HepG2 (cell line): ENCODE results near the gene POLDIP3. TPM values are rescaled to one million over a fixed set of nuclear protein-coding genes. Genes with fewer than 3 reads are reported as not detected.

Experiments used
- AHR ChIP-seq: IDR thresholded peaks from 2 replicates; pipeline ENCODE4 v1.6.1; 2018; ENCODE audit warnings: missing genetic modification reagents, missing compliant biosample characterization
- ATAD3A ChIP-seq: sonication (generic); formaldehyde crosslinking; IDR thresholded peaks from 2 replicates; pipeline ENCODE4 v1.4.0; 2020; ENCODE audit warnings: missing genetic modification reagents
- HDAC1 ChIP-seq: sonication (generic); formaldehyde crosslinking; IDR thresholded peaks from 2 replicates; pipeline ENCODE4 v1.5.1; 2020; ENCODE audit warnings: mild to moderate bottlenecking, missing genetic modification reagents
- KLF13 ChIP-seq: sonication (generic); formaldehyde crosslinking; IDR thresholded peaks from 2 replicates; pipeline ENCODE4 v1.4.0; 2020; ENCODE audit warnings: mild to moderate bottlenecking, missing genetic modification reagents
- MED8 ChIP-seq: sonication (generic); formaldehyde crosslinking; IDR thresholded peaks from 2 replicates; pipeline ENCODE4 v1.8.1; 2023; ENCODE audit warnings: mild to moderate bottlenecking, missing genetic modification reagents; ENCODE audit not compliant: insufficient replicate concordance
- NFIC ChIP-seq: IDR thresholded peaks from 2 replicates; pipeline ENCODE4 v1.6.1; 2012; ENCODE audit warnings: mild to moderate bottlenecking, low read length, inconsistent platforms
- NR2C2 ChIP-seq: sonication (generic); formaldehyde crosslinking; IDR thresholded peaks from 2 replicates; pipeline ENCODE4 v1.4.0; 2020; ENCODE audit warnings: missing genetic modification reagents, mild to moderate bottlenecking, moderate library complexity, borderline replicate concordance
- ONECUT2 ChIP-seq: sonication (generic); formaldehyde crosslinking; IDR thresholded peaks from 2 replicates; pipeline ENCODE4 v1.4.0; 2020; ENCODE audit warnings: missing genetic modification reagents
- RAD51 ChIP-seq: fragments of 450-650 bp; IDR thresholded peaks from 2 replicates; pipeline ENCODE4 v1.6.1; 2016; ENCODE audit warnings: borderline replicate concordance
- RBM22 ChIP-seq: fragments of 200-400 bp; formaldehyde crosslinking; optimal IDR thresholded peaks from 2 replicates; pipeline ENCODE3; 2017; ENCODE audit warnings: mild to moderate bottlenecking, low read length, moderate library complexity
- SAFB2 ChIP-seq: sonication (generic); formaldehyde crosslinking; IDR thresholded peaks from 2 replicates; pipeline ENCODE4 v1.5.1; 2020; ENCODE audit warnings: missing genetic modification reagents, low read depth, mild to moderate bottlenecking, borderline replicate concordance
- SIX1 ChIP-seq: sonication (generic); formaldehyde crosslinking; IDR thresholded peaks from 2 replicates; pipeline ENCODE4 v1.4.0; 2020; ENCODE audit warnings: missing genetic modification reagents, borderline replicate concordance
- SOX6 ChIP-seq, 2 experiments: fragments of 450-650 bp in 1 of 2; sonication (generic) in 1 of 2; formaldehyde crosslinking in 1 of 2; IDR thresholded peaks; 2 replicates each; pipeline versions ENCODE4 v1.4.0 to v1.6.1; 2017 to 2020; ENCODE audit warnings: antibody characterized with exemption in 1 of 2, mild to moderate bottlenecking in 1 of 2, missing genetic modification reagents in 1 of 2
- STAG1 ChIP-seq: sonication (generic); formaldehyde crosslinking; IDR thresholded peaks from 2 replicates; pipeline ENCODE4 v1.4.0; 2020; ENCODE audit warnings: missing genetic modification reagents
- TAF15 ChIP-seq: fragments of 200-400 bp; formaldehyde crosslinking; IDR thresholded peaks from one replicate; pipeline ENCODE4 v1.6.1; 2018; ENCODE audit warnings: mild to moderate bottlenecking, low read depth, low read length; ENCODE audit not compliant: poor library complexity, severe bottlenecking
- TRIM24 ChIP-seq: sonication (generic); formaldehyde crosslinking; IDR thresholded peaks from 2 replicates; pipeline ENCODE4 v1.8.0; 2022; ENCODE audit warnings: mild to moderate bottlenecking, missing genetic modification reagents
- XBP1 ChIP-seq: sonication (generic); formaldehyde crosslinking; IDR thresholded peaks from 2 replicates; pipeline ENCODE4 v1.5.0; 2020; ENCODE audit warnings: missing genetic modification reagents
- ZBTB8A ChIP-seq: sonication (generic); formaldehyde crosslinking; IDR thresholded peaks from 2 replicates; pipeline ENCODE4 v1.4.0; 2020; ENCODE audit warnings: mild to moderate bottlenecking, low read depth, missing genetic modification reagents, borderline replicate concordance
- ZFP36 ChIP-seq: fragments of 150-350 bp; IDR thresholded peaks from 2 replicates; pipeline ENCODE4 v1.6.1; 2018; ENCODE audit warnings: borderline replicate concordance, low read length, low read depth; ENCODE audit not compliant: partially characterized antibody
- ZMYM3 ChIP-seq: sonication (generic); formaldehyde crosslinking; IDR thresholded peaks from 2 replicates; pipeline ENCODE4 v1.5.1; 2020; ENCODE audit warnings: mild to moderate bottlenecking, missing genetic modification reagents
- ZNF17 ChIP-seq: sonication (generic); formaldehyde crosslinking; IDR thresholded peaks from 2 replicates; pipeline ENCODE4 v1.5.0; 2020; ENCODE audit warnings: mild to moderate bottlenecking, missing genetic modification reagents
- ZNF232 ChIP-seq: sonication (generic); formaldehyde crosslinking; IDR thresholded peaks from 2 replicates; pipeline ENCODE4 v1.4.0; 2020; ENCODE audit warnings: missing genetic modification reagents, borderline replicate concordance
- ZNF24 ChIP-seq: fragments of 450-650 bp; IDR thresholded peaks from 2 replicates; pipeline ENCODE4 v1.6.1; 2017; ENCODE audit warnings: antibody characterized with exemption, mild to moderate bottlenecking
- ZNF354B ChIP-seq: sonication (generic); formaldehyde crosslinking; IDR thresholded peaks from 2 replicates; pipeline ENCODE4 v1.8.0; 2022; ENCODE audit warnings: mild to moderate bottlenecking, missing genetic modification reagents
- ZNF451 ChIP-seq: sonication (generic); formaldehyde crosslinking; IDR thresholded peaks from 2 replicates; pipeline ENCODE4 v1.5.0; 2020; ENCODE audit warnings: mild to moderate bottlenecking, missing genetic modification reagents
- ZNF605 ChIP-seq: sonication (generic); formaldehyde crosslinking; IDR thresholded peaks from 2 replicates; pipeline ENCODE4 v1.8.0; 2022; ENCODE audit warnings: mild to moderate bottlenecking, missing genetic modification reagents
- ZSCAN9 ChIP-seq: IDR thresholded peaks from 2 replicates; pipeline ENCODE4 v1.6.1; 2016; ENCODE audit warnings: borderline replicate concordance
- polyA plus RNA-seq, 8 experiments: library from polyadenylated mRNA; depleted of rRNA in 3 of 8; stranded (reverse) in 7 of 8; unstranded in 1 of 8; fragments of >200 nt; fragmentation: Illumina TruSeq in 4 of 8; extraction: Trizol in 4 of 8; gene quantifications; 2 replicates each; pipeline versions ENCODE4 v1.2.1 to v1.2.3, GENCODE V29; 2011 to 2016; ENCODE audit warnings: low read depth in 4 of 8, missing spikeins in 1 of 8, mixed read lengths in 1 of 8; ENCODE audit not compliant: insufficient read depth in 1 of 8
- total RNA-seq, 5 experiments: library from RNA; depleted of rRNA; stranded (reverse); fragments of >200 nt; fragmentation: Illumina TruSeq; extraction: Trizol; gene quantifications; 2 replicates each; pipeline ENCODE4 v1.2.3, GENCODE V29; 2016; ENCODE audit warnings: low read depth in 1 of 5
- TF ChIP-seq, protein P1 (sequence below): sonication (generic); formaldehyde crosslinking; IDR thresholded peaks from 2 replicates; pipeline ENCODE4 v1.5.0; 2020; ENCODE audit warnings: missing genetic modification reagents
- TF ChIP-seq, protein P2 (sequence below): sonication (generic); formaldehyde crosslinking; IDR thresholded peaks from 2 replicates; pipeline ENCODE4 v1.4.0; 2020; ENCODE audit warnings: mild to moderate bottlenecking, missing genetic modification reagents

POLDIP3 gene
- total and polyA plus RNA-seq, 2 of the 13 experiments (the other 11 are each of a cell fraction or from before 2014, with no cell fraction given), result 45.8 to 47.4 TPM

DNA sequence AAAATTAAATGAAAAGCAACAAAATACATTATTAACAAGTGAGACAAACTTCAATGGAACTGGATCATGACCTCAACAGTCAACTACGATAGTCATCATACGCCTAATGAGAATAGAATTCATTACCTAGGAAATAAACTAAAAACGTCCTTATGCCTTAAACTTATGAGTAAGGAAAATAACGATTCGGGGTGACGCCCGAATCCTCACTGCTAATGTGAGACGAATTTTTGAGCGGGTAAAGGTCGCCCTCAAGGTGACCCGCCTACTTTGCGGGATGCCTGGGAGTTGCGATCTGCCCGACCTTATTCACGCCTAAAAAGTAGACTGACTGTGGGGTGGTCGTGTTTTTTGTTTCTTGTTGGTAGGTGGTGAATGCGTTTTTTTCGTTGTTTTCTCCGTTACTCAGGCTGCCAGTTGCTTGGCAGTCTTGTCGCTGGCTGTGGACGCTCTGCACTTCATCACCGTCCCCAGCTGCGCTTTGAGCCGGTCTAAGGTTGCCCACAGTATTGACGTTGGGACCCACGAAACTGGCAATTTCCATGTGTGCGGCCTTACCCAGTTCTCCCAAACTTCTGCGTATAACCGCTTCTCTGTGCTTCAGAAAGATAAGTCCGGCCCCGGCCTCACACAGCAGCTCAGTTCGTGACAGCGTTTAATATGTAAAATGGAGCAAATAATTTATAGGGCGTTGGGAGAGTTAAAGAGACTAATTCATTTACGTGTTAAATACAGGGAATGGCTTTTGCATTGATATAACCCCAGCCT lies 593 bp upstream of the POLDIP3 start (continued):
- TF ChIP-seq ZNF354B (CRISPR knock-in tag), result peak; percentile 93; the same call in 1 of the 2 replicates
- TF ChIP-seq, protein P1, sequence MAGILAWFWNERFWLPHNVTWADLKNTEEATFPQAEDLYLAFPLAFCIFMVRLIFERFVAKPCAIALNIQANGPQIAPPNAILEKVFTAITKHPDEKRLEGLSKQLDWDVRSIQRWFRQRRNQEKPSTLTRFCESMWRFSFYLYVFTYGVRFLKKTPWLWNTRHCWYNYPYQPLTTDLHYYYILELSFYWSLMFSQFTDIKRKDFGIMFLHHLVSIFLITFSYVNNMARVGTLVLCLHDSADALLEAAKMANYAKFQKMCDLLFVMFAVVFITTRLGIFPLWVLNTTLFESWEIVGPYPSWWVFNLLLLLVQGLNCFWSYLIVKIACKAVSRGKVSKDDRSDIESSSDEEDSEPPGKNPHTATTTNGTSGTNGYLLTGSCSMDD, result no peak
- peak; percentile 68; the same call in 1 of the 2 replicates for TF ChIP-seq SIX1 (CRISPR knock-in tag)
- peak; percentile 72; the same call in 1 of the 2 replicates for TF ChIP-seq AHR (CRISPR knock-in tag)
- TF ChIP-seq, protein P2, sequence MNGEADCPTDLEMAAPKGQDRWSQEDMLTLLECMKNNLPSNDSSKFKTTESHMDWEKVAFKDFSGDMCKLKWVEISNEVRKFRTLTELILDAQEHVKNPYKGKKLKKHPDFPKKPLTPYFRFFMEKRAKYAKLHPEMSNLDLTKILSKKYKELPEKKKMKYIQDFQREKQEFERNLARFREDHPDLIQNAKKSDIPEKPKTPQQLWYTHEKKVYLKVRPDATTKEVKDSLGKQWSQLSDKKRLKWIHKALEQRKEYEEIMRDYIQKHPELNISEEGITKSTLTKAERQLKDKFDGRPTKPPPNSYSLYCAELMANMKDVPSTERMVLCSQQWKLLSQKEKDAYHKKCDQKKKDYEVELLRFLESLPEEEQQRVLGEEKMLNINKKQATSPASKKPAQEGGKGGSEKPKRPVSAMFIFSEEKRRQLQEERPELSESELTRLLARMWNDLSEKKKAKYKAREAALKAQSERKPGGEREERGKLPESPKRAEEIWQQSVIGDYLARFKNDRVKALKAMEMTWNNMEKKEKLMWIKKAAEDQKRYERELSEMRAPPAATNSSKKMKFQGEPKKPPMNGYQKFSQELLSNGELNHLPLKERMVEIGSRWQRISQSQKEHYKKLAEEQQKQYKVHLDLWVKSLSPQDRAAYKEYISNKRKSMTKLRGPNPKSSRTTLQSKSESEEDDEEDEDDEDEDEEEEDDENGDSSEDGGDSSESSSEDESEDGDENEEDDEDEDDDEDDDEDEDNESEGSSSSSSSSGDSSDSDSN (CRISPR knock-in tag), result peak; percentile 24
- TF ChIP-seq XBP1 (CRISPR knock-in tag), result no peak; the same call in 1 of the 2 replicates
- peak; percentile 69; the same call in 1 of the 2 replicates for TF ChIP-seq ZNF605
- no peak for TF ChIP-seq SOX6 (IDR thresholded peaks at IDR 0.05)
- TF ChIP-seq SOX6 (CRISPR knock-in tag; IDR thresholded peaks at IDR 0.05), result peak; percentile 85
- peak; percentile 95 for TF ChIP-seq ZSCAN9 (CRISPR knock-in tag)
- peak; percentile 51; the same call in 1 of the 2 replicates for TF ChIP-seq ZNF24
- no peak; the same call in 1 of the 2 replicates for TF ChIP-seq ZMYM3 (CRISPR knock-in tag)
- peak; percentile 85; the same call in 1 of the 2 replicates for TF ChIP-seq ATAD3A
- peak; percentile 56; the same call in 1 of the 2 replicates for TF ChIP-seq ZNF17 (CRISPR knock-in tag)
- TF ChIP-seq NFIC, result peak; percentile 96
- no peak for TF ChIP-seq TAF15
- TF ChIP-seq HDAC1 (CRISPR knock-in tag), result peak; percentile 77; the same call in 1 of the 2 replicates
- 0 out of 2 replicates have a peak, but pooled peaks have one; percentile 8 for TF ChIP-seq ONECUT2
- TF ChIP-seq ZNF232 (CRISPR knock-in tag), result no peak; the same call in 1 of the 2 replicates
- no peak for TF ChIP-seq RAD51
- TF ChIP-seq RBM22, result peak; percentile 98
- TF ChIP-seq ZNF451 (CRISPR knock-in tag), result no peak; the same call in 1 of the 2 replicates
- peak; percentile 34 for TF ChIP-seq ZFP36
- peak; percentile 75 for TF ChIP-seq NR2C2 (CRISPR knock-in tag)
- peak; percentile 100 for TF ChIP-seq MED8 (CRISPR knock-in tag)
- TF ChIP-seq ZBTB8A (CRISPR knock-in tag), result no peak
- no peak for TF ChIP-seq SAFB2 (CRISPR knock-in tag)
- TF ChIP-seq KLF13, result no peak
- TF ChIP-seq TRIM24 (CRISPR knock-in tag), result no peak
- peak; percentile 32; the same call in 1 of the 2 replicates for TF ChIP-seq STAG1 (CRISPR knock-in tag)
